ENCODE results near the gene STAP2. TPM values are rescaled to one million over a fixed set of nuclear protein-coding genes. Genes with fewer than 3 reads are reported as not detected.

Gene STAP2
- 3.6 TPM in 2 replicates for total RNA-seq

GRCh38 chr19:4338441-4339355 lies at the start of gene STAP2:
Gene STAP2 (minus strand): TSS chr19:4338827. CDS start chr19:4338753, 74 bp downstream.

GRCh38 chr19:4343370-4344307 lies 5.0 kb upstream of the STAP2 start, which contains the start of gene MPND:
Gene MPND (plus strand): TSS chr19:4343562. CDS start chr19:4343594, 32 bp downstream.

GRCh38 chr19:4304538-4305256 lies 33.9 kb downstream of the STAP2 start, which contains the start of gene FSD1:
Gene FSD1 (plus strand): TSS chr19:4304598. CDS start chr19:4304747, 149 bp downstream.

GRCh38 chr19:4302243-4302640 lies 36.4 kb downstream of the STAP2 start, which contains the start of gene TMIGD2:
Gene TMIGD2 (minus strand): TSS chr19:4302389. CDS start chr19:4302385, 4 bp downstream.

GRCh38 chr19:4278419-4279266 lies 60.0 kb downstream of the STAP2 start, which contains the start of gene SHD:
Gene SHD (plus strand): TSS chr19:4279266. CDS start chr19:4280064, 798 bp downstream.

Other genes with a start within 250 kb of the STAP2 start
- 154 and 160 TPM in 2 replicates for gene MAP2K2, start 214.7 kb downstream of the STAP2 start, total RNA-seq
- gene CREB3L3, start 185.2 kb downstream of the STAP2 start, total RNA-seq = 2.2 TPM in 1 of 2 replicates, not detected in the other
- gene SIRT6, start 156.3 kb downstream of the STAP2 start, total RNA-seq = 15.2 and 19.8 TPM in 2 replicates
- 0.75 and 1.5 TPM in 2 replicates for gene ANKRD24, start 156.1 kb downstream of the STAP2 start, total RNA-seq
- not detected in 2 replicates for gene EBI3, start 109.3 kb downstream of the STAP2 start, total RNA-seq
- gene YJU2, start 91.7 kb downstream of the STAP2 start, total RNA-seq = 13.8 and 18.2 TPM in 2 replicates
- gene SHD, start 59.6 kb downstream of the STAP2 start, total RNA-seq = not detected in 2 replicates
- not detected in 2 replicates for gene TMIGD2, start 36.4 kb downstream of the STAP2 start, total RNA-seq
- 0.69 and 4.2 TPM in 2 replicates for gene FSD1, start 34.2 kb downstream of the STAP2 start, total RNA-seq
- 2.7 and 4.0 TPM in 2 replicates for gene MPND, start 4.7 kb upstream of the STAP2 start, total RNA-seq
- 76.0 and 86.1 TPM in 2 replicates for gene SH3GL1, start 61.7 kb upstream of the STAP2 start, total RNA-seq
- 2.7 and 2.9 TPM in 2 replicates for gene CHAF1A, start 63.8 kb upstream of the STAP2 start, total RNA-seq
- gene UBXN6, start 119.0 kb upstream of the STAP2 start, total RNA-seq = 53.5 and 63.2 TPM in 2 replicates
- 53.7 and 63.0 TPM in 2 replicates for gene HDGFL2, start 133.5 kb upstream of the STAP2 start, total RNA-seq
- 11.9 and 12.7 TPM in 2 replicates for gene PLIN4, start 179.7 kb upstream of the STAP2 start, total RNA-seq
- 0.59 and 1.4 TPM in 2 replicates for gene PLIN5, start 196.4 kb upstream of the STAP2 start, total RNA-seq
- gene LRG1, start 201.2 kb upstream of the STAP2 start, total RNA-seq = 1.4 and 1.5 TPM in 2 replicates
- gene SEMA6B, start 220.9 kb upstream of the STAP2 start, total RNA-seq = 11.2 and 12.2 TPM in 2 replicates

All from cardiac ventricle fibroblast (primary cell).